GM20000 (cell line): ENCODE measurements around the gene ZNF683.
"Not testable (repeated sequence)": the region's sequence is repeated elsewhere in the genome, so short reads cannot be mapped to it uniquely, and the experiment has no call there.

Source experiments
- DNase-seq: peaks from one replicate; pipeline ENCODE4 v3.0.0; 2012; ENCODE audit warnings: low spot score
- CTCF ChIP-seq: IDR thresholded peaks from 2 replicates; pipeline ENCODE4 v1.5.1; 2012; ENCODE audit warnings: mild to moderate bottlenecking, control low read depth; ENCODE audit errors: extremely low read depth, missing control alignments

Gene ZNF683

DNA sequence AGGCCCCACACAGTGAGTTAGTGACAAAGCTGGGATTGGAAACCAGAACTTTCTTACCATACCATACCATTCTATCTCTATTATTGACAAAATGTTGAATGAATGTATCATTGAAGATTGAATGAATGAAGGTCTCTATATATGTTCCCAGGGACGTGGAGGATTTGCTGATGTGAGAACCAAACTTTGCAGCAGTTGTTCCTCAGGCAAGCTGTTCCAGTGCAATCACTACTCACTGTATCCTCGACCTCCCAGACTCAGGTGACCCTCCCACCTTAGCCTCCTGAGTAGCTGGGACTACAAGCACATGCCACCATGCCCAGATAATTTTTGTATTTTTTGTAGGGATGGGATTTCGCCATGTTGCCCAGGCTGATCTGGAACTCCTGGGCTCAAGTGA lies 26.5 kb upstream of the ZNF683 start:
- TF ChIP-seq CTCF: no peak
- DNase-seq: no peak

GRCh38 chr1:26395754-26396153 lies 23.2 kb upstream of the ZNF683 start:
- TF ChIP-seq CTCF: no peak
- DNase-seq: no peak

GRCh38 chr1:26391450-26391849 lies 18.9 kb upstream of the ZNF683 start:
- peak; percentile 42 for DNase-seq
- peak; percentile 25 for TF ChIP-seq CTCF

DNA sequence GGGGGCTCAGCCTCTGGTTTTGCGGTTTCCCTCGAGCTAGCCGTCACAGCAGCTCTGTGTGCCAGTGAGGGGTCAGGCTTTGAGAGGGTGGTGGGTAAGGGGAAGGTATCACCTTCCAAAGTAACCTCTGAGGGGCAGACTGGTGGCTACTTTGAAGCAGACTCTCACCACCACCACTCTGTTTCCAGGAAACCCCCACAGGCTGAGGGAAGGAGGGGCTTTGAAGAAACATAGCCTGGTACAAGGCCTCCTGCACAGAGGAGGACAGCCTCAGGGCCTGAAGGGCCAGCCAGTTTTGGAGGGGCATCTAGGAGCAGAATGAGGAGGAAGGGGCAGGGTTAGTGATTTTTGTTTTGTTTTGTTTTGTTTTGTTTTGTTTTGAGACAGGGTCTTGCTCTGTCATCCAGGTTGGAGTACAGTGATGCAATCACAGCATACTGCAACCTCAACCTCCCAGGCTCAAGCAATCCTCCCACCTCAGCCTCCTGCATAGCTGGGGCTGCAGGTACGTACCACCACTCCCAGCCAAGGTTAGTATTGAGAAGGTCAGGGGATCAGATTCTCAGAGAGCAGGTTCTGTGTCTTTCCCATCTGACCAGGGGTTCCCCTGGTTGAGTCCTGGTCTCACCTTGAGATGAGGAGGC lies 17.2 kb upstream of the ZNF683 start:
- no peak for TF ChIP-seq CTCF
- no peak for DNase-seq

DNA sequence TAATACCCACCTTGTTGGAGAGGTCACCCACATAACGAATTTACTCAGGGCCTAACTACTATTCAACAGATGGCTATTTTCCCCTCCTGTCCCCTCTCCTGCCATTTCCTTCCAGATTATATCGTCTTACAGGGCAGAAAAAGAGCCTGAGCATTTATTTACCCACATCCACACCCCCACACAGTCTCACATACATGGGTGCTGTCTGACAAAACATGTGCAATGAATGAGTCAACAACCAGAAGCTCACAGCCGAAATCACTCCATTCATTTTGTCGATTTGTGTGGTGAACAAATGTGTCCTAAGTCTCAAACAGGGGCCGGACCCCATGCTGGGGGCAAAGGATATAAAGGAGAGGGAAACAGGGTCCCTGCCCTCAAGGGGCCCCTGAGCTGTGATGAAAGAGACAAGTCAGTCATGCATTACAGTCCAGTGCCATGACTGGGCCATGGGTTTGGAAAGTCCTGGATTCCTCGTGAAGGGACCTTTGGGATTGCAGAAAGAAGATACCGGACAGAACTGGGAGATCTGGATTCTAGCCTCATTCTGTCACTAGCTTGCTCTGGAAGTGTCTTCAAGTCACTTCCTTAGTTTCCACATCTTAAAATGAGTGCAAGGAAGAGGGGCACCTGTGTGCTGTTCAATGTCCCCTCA lies 16.4 kb upstream of the ZNF683 start:
- DNase-seq: no peak
- no peak for TF ChIP-seq CTCF

DNA sequence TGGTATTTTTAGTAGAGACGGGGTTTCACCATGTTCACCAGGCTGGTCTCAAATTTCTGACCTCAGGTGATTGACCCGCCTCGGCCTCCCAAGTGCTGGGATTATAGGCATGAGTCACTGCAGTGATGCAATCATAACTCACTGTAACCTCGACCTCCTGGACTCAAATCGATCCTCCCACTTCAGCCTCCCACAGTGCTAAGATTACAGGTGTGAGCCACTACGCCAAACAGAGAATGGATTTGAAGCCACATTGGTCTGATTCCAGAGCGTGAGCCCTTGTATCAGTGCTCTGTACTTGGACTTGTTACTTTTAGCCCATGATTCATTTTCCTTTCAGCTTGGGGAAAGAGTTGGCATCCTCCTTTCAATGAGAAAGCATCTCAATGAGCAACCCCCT lies 14.9 kb upstream of the ZNF683 start:
- TF ChIP-seq CTCF: no peak
- no peak for DNase-seq

GRCh38 chr1:26385063-26385462 lies 12.5 kb upstream of the ZNF683 start:
- not testable (repeated sequence) for DNase-seq

GRCh38 chr1:26384076-26384475 lies 11.5 kb upstream of the ZNF683 start:
- no peak for TF ChIP-seq CTCF
- DNase-seq: no peak
